ENCODE results near the gene FGFRL1.

DNA sequence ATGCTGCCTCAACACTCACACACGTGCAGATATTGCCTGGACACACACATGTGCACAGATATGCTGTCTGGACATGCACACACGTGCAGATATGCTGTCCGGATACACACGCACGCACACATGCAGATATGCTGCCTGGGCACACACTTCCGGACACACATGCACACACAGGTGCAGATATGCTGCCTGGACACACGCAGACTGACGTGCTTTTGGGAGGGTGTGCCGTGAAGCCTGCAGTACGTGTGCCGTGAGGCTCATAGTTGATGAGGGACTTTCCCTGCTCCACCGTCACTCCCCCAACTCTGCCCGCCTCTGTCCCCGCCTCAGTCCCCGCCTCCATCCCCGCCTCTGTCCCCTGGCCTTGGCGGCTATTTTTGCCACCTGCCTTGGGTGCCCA, 14.7 kb downstream of the FGFRL1 start:
- TF ChIP-seq, protein P1, sequence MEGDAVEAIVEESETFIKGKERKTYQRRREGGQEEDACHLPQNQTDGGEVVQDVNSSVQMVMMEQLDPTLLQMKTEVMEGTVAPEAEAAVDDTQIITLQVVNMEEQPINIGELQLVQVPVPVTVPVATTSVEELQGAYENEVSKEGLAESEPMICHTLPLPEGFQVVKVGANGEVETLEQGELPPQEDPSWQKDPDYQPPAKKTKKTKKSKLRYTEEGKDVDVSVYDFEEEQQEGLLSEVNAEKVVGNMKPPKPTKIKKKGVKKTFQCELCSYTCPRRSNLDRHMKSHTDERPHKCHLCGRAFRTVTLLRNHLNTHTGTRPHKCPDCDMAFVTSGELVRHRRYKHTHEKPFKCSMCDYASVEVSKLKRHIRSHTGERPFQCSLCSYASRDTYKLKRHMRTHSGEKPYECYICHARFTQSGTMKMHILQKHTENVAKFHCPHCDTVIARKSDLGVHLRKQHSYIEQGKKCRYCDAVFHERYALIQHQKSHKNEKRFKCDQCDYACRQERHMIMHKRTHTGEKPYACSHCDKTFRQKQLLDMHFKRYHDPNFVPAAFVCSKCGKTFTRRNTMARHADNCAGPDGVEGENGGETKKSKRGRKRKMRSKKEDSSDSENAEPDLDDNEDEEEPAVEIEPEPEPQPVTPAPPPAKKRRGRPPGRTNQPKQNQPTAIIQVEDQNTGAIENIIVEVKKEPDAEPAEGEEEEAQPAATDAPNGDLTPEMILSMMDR (optimal IDR thresholded peaks at IDR 0.05 in 1 of 3, IDR thresholded peaks at IDR 0.05 in 1 of 3, conservative IDR thresholded peaks at IDR 0.05 in 1 of 3; ENCODE audit: extremely low read depth in 1 of 3, insufficient read depth in 2 of 3, low read length in 3 of 3) = no peak
- TF ChIP-seq EZH2 (IDR thresholded peaks at IDR 0.05; ENCODE audit: low read length) = no peak

All from keratinocyte (primary cell).